NT2/D1 (cell line): Measurements from ENCODE around the gene PTPN9.

Experiments
- SUZ12 ChIP-seq: IDR thresholded peaks from 2 replicates; pipeline ENCODE4 v1.6.1; 2011; ENCODE audit not compliant: insufficient read length, insufficient read depth; ENCODE audit errors: extremely low read depth
- ZNF274 ChIP-seq: IDR thresholded peaks from 2 replicates; pipeline ENCODE4 v1.6.1; 2011; ENCODE audit warnings: mild to moderate bottlenecking, low read depth, low read length

DNA sequence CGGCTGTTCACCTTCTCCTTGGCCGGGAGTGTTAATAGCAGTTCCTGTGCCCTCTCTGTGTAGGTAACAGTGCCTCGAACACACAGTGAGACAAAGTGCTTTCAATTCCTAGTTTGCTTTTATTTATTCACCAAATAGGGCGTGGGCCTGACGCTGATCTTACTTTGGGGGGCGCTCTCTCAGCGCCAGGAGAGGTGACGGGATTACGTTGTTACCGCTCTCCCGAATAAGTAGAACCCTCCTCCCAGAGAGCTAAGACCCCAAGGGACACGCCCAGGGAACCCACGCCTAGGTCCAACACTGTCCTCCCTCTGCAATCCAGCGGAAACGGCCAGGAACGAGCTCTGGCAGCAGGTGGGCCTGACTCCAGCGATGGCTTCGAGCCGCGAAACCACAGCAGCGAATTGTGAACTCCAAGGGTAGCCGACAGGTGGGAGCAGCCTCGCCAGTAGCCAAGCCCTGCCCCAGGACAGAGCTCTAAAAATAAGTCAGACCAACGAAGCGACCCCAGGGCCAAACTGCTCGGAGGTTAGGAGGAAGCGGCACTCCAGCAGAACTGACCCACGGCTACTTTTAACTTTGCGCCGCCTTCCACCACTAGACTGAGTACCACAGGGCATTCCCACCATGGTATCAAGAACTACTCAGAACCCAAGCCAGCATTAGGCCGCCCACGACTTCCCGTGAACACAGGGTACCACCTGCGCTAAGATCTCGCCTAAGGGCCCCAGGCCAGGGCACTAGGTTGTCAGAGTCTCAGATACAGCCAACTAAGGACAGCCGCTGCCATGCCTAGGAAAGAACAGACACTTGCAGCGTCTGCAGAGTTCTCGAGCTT, 126.0 kb downstream of the PTPN9 start:
- TF ChIP-seq ZNF274, result no peak
- no peak for TF ChIP-seq SUZ12
